Fibroblast of skin of abdomen (primary cell): Measurements from ENCODE around the gene PCDHGA12. TPM values are rescaled to one million over a fixed set of nuclear protein-coding genes. Genes with fewer than 3 reads are reported as not detected.
"Not testable (repeated sequence)": the region's sequence is repeated elsewhere in the genome, so short reads cannot be mapped to it uniquely, and the experiment has no call there.

Experiments used
- DNase-seq: peaks from one replicate; pipeline ENCODE4 v3.0.0-alpha.2; 2013
- polyA plus RNA-seq, 2 experiments: library from polyadenylated mRNA; unstranded; fragments of 120-200 nt; gene quantifications; one replicate each; pipeline ENCODE4 v1.2.1, GENCODE V29; 2013; ENCODE audit not compliant: insufficient read length in 2 of 2

Gene PCDHGA12
- 17.3 TPM for polyA plus RNA-seq (2013, experiment 1 of 2; ENCODE audit: insufficient read length)
- polyA plus RNA-seq (2013, experiment 2 of 2; ENCODE audit: insufficient read length) = 18.1 TPM

- peak; percentile 90 for DNase-seq
Measured at GRCh38 chr5:141430332-141431113, at the start of gene PCDHGA12. Gene PCDHGA12 (plus strand): TSS chr5:141430507. CDS start chr5:141430760, 253 bp downstream.

- DNase-seq = peak; percentile 42
Measured at GRCh38 chr5:141382469-141383294, 47.6 kb upstream of the PCDHGA12 start, which contains the start of gene PCDHGA7. Gene PCDHGA7 (plus strand): TSS chr5:141382742. CDS start chr5:141382900, 158 bp downstream.

DNA sequence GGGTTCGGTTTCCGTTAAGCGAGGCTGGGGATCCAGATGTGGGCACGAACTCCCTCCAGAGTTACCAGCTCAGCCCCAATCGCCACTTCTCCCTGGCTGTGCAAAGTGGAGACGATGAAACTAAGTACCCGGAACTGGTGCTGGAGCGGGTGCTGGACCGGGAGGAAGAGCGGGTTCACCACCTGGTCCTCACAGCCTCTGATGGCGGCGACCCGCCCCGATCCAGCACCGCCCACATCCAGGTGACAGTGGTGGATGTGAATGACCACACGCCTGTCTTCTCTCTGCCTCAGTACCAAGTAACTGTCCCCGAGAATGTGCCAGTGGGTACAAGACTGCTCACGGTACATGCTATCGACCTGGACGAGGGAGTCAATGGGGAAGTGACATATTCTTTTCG lies 47.0 kb upstream of the PCDHGA12 start:
- DNase-seq = no peak

DNA sequence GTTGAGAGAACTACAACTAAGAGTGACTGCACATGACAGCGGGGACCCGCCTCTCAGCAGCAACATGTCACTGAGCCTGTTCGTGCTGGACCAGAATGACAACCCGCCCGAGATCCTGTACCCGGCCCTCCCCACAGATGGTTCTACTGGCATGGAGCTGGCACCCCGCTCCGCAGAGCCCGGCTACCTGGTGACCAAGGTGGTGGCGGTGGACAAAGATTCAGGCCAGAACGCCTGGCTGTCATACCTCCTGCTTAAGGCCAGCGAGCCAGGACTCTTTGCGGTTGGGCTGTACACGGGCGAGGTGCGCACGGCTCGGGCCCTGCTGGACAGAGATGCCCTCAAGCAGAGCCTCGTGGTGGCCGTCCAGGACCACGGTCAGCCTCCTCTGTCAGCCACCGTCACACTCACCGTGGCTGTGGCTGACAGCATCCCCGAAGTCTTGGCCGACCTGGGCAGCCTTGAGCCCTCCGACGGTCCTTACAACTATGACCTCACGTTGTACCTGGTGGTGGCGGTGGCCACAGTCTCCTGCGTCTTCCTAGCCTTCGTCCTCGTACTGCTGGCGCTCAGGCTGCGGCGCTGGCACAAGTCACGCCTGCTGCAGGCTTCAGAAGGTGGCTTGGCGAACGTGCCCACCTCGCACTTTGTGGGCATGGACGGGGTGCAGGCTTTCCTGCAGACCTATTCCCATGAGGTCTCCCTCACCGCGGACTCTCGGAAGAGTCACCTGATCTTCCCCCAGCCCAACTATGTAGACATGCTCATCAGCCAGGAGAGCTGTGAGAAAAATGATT lies 45.6 kb upstream of the PCDHGA12 start:
- no peak for DNase-seq

GRCh38 chr5:141387557-141388311 lies 42.6 kb upstream of the PCDHGA12 start, which contains the start of gene PCDHGB4:
Gene PCDHGB4 (plus strand): TSS chr5:141387698. CDS start chr5:141387885, 187 bp downstream.
- DNase-seq = peak; percentile 54

DNA sequence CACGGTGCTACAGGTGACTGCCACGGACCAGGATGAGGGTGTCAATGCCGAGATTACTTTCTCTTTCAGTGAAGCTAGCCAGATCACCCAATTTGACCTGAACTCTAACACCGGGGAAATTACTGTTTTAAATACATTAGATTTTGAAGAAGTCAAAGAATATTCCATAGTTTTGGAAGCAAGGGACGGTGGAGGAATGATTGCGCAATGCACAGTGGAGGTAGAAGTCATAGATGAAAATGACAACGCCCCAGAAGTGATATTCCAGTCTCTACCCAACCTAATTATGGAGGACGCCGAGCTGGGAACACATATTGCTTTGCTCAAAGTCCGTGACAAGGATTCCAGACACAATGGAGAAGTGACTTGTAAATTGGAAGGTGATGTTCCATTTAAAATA lies 41.6 kb upstream of the PCDHGA12 start:
- no peak for DNase-seq

DNA sequence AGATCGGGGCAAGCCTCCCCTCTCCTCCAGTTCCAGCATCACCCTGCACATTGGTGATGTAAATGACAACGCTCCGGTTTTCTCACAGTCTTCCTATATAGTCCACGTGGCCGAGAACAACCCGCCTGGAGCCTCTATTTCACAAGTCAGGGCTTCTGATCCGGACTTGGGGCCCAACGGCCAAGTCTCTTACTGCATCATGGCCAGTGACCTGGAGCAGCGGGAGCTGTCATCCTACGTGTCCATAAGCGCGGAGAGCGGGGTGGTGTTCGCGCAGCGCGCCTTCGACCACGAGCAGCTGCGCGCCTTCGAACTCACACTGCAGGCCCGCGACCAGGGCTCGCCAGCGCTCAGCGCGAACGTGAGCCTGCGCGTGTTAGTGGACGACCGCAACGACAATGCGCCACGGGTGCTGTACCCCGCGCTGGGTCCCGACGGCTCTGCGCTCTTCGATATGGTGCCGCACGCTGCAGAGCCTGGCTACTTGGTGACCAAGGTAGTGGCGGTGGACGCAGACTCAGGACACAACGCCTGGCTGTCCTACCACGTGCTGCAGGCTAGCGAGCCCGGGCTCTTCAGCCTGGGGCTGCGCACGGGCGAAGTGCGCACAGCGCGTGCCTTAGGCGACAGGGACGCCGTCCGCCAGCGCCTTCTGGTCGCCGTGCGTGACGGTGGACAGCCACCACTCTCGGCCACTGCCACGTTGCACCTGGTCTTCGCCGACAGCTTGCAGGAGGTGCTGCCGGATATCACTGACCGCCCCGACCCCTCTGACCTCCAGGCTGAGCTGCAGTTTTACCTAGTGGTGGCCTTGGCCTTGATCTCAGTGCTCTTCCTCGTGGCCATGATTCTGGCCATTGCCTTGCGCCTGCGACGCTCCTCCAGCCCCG lies 40.9 kb upstream of the PCDHGA12 start:
- no peak for DNase-seq

GRCh38 chr5:141392429-141393198 lies 37.7 kb upstream of the PCDHGA12 start, which contains the start of gene PCDHGA8:
Gene PCDHGA8 (plus strand): TSS chr5:141392633. CDS start chr5:141392814, 181 bp downstream.
- peak; percentile 37 for DNase-seq

DNA sequence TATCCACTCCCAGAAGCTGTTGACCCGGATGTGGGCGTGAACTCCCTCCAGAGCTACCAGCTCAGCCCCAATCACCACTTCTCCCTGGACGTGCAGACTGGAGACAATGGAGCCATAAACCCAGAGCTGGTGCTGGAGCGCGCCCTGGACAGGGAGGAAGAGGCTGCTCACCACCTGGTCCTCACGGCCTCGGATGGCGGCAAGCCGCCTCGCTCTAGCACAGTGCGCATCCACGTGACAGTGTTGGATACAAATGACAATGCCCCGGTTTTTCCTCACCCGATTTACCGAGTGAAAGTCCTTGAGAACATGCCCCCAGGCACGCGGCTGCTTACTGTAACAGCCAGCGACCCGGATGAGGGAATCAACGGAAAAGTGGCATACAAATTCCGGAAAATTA lies 37.0 kb upstream of the PCDHGA12 start:
- no peak for DNase-seq

DNA sequence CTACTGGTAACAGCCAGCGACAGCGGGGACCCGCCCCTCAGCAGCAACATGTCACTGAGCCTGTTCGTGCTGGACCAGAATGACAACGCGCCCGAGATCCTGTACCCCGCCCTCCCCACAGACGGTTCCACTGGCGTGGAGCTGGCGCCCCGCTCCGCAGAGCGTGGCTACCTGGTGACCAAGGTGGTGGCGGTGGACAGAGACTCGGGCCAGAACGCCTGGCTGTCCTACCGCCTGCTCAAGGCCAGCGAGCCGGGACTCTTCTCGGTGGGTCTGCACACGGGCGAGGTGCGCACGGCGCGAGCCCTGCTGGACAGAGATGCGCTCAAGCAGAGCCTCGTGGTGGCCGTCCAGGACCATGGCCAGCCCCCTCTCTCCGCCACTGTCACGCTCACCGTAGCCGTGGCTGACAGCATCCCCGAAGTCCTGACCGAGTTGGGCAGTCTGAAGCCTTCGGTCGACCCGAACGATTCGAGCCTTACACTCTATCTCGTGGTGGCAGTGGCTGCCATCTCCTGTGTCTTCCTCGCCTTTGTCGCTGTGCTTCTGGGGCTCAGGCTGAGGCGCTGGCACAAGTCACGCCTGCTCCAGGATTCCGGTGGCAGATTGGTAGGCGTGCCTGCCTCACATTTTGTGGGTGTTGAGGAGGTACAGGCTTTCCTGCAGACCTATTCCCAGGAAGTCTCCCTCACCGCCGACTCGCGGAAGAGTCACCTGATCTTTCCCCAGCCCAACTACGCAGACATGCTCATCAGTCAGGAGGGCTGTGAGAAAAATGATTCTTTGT lies 35.7 kb upstream of the PCDHGA12 start:
- not testable (repeated sequence) for DNase-seq

GRCh38 chr5:141397756-141398551 lies 32.4 kb upstream of the PCDHGA12 start, which contains the start of gene PCDHGB5:
Gene PCDHGB5 (plus strand): TSS chr5:141397947. CDS start chr5:141398128, 181 bp downstream.
- peak; percentile 60 for DNase-seq

DNA sequence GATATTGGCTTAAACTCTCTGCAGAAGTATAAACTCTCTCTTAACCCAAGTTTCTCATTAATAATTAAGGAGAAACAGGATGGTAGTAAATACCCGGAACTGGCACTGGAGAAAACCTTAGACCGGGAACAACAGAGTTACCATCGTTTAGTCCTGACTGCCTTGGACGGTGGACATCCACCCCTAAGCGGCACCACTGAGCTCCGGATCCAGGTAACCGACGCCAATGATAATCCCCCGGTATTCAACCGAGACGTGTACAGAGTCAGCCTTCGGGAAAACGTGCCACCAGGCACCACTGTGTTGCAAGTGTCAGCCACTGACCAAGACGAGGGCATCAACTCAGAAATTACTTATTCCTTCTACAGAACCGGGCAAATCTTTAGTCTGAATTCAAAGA lies 31.7 kb upstream of the PCDHGA12 start:
- no peak for DNase-seq

- DNase-seq = no peak
Measured at GRCh38 chr5:141399555-141400258, 30.6 kb upstream of the PCDHGA12 start.

DNA sequence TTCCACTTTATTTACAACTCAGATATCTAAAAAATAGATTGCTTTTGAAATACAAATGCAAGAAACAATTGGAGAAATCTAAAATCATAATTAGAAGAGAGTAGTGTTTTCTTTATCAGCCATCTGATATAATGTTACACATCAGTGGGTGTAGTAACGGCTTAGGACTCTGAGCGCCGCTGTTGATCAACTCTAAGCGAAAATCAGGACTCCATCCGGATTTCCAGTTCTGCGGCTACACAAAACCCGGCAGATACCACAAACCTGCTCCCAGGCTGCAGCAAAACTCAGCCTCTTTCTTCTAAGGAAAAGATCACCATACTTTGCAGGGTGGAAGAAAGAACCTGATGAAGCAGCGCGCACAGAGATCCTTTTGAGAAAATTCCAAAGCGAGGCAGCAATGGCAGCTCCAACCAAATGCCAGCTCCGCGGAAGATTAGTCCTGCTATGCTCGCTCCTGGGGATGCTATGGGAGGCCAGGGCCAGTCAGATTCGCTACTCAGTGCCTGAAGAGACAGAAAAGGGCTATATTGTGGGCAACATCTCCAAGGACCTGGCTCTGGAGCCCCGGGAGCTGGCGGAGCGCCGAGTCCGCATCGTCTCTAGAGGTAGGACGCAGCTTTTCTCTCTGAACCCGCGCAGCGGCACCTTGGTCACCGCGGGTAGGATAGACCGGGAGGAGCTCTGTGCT lies 27.6 kb upstream of the PCDHGA12 start, which contains the start of gene PCDHGA9:
PCDHGA9 (plus strand) TSS at position 226 of the 691 bp plus-strand sequence; CDS start at position 401, 175 bp downstream.
- peak; percentile 26 for DNase-seq

GRCh38 chr5:141403387-141403786 lies 26.9 kb upstream of the PCDHGA12 start:
- DNase-seq = no peak
